KBM-7 (cell line): ENCODE results near the gene STARD8.

Experiments
- DNase-seq: peaks from one replicate; pipeline ENCODE4 v3.0.0-alpha.2; 2015
- in situ Hi-C: fragments of 300-500 bp; cut with MboI; formaldehyde crosslinking; loops from 2 replicates; pipeline ENCODE4 v1.14.3; 2020; ENCODE audit warnings: low sequenced_read_pairs, low pct_unique_long_range_greater_than_20kb, mixed read lengths

Gene STARD8

DNA sequence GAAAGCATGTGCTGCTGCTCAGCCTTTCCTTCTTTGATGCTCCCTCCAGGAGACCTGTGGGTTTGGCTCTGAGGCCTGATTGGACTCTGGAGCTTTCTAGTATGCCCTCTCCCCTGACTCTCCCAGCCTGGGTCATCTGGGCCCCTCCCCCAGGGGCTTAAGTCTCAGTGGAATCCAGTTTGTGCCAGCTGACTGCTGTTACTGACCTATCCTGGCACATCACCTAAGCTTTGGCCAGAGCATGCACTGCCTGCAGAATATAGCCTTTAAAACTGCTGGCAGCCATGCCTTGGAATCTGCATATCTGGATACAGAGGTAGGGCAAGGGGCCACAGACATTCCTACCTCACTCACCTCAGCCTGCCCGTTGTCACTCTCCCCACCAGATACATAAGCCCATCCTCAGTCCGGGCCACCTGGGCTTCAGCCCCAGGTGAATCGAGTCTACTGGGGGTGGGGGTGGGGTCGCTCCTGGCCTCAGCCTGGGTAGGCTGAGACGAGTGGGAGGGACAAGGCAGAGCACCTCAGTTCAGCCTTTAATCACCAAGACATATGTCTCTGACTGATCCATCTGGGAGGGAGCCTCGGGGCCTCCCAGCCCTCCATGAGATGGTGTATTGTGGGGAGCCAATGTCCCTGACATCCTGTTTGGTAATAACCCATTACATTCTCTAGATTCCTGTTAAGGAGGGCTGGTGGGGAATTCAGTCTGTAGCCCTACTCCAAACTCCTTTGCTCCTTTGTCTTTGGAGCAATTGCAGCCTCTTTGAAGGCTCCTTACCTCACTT, 61.2 kb downstream of the STARD8 start:
- DNase-seq: no peak

GRCh38 chrX:68710870-68711576, 63.6 kb downstream of the STARD8 start:
- in situ Hi-C loops: loop anchor here (25.0 kb wide), 2 partner anchors 199 to 524 kb away; no protein-coding TSS in a partner anchor
- DNase-seq: peak; percentile 57

More for the DNA sequence above, 61.2 kb downstream of the STARD8 start:
- in situ Hi-C loops: loop anchor here (25.0 kb wide), 2 partner anchors 196 to 521 kb away; no protein-coding TSS in a partner anchor

- in situ Hi-C loops: loop anchor here (25.0 kb wide), 2 partner anchors 200 to 525 kb away; no protein-coding TSS in a partner anchor
- no peak for DNase-seq
These were observed 64.4 kb downstream of the STARD8 start for GRCh38 chrX:68711845-68712244.

GRCh38 chrX:68714856-68715255, 67.4 kb downstream of the STARD8 start:
- no peak for DNase-seq
- in situ Hi-C loops: loop anchor here (25.0 kb wide), 2 partner anchors 203 to 528 kb away; no protein-coding TSS in a partner anchor

- DNase-seq: no peak
- in situ Hi-C loops: loop anchor here (25.0 kb wide), 2 partner anchors 205 to 530 kb away; no protein-coding TSS in a partner anchor
These were observed 69.7 kb downstream of the STARD8 start for GRCh38 chrX:68717196-68717595.

- in situ Hi-C loops: loop anchor here (25.0 kb wide), 2 partner anchors 206 to 531 kb away; no protein-coding TSS in a partner anchor
These were observed 70.4 kb downstream of the STARD8 start for GRCh38 chrX:68717663-68718442.

GRCh38 chrX:68718443-68718820, 71.0 kb downstream of the STARD8 start:
- DNase-seq: no peak
- in situ Hi-C loops: loop anchor here (25.0 kb wide), 2 partner anchors 206 to 531 kb away; no protein-coding TSS in a partner anchor

More at GRCh38 chrX:68717663-68718442, 70.4 kb downstream of the STARD8 start:
- DNase-seq: no peak

GRCh38 chrX:68719181-68719903, 71.9 kb downstream of the STARD8 start:
- DNase-seq: no peak
- in situ Hi-C loops: loop anchor here (25.0 kb wide), 2 partner anchors 207 to 532 kb away; no protein-coding TSS in a partner anchor

DNA sequence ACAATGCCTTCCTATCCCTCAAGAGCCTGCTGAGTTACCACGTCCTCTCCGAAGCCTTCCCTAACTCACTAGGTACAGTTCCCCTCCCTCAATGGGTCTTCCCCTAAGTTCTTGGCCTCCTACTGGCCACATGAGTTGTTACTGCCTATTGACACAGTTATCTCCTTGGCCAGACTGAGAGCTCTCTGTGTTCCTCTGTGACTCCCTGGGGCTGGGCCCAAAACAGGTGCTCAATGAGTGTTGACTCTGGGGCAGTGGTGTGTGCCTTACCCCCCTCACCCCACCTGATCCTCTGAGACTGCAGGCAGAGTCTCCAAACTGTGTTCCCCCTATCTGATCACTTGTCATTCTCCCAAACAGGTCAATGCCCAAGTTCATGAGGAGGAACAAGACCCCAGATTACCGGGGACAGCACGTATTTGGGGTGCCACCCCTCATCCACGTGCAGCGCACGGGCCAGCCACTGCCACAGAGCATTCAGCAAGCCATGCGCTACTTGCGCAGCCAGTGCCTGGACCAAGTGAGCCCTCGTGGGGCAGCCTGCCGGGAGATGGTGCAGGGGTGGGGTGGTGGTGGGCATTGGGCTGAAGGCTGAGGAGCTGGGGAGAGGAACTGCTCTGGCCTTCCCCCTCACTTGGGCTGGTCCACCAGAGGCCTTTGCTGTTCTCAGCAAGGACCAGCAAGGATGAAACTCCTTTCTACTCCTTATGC, 72.6 kb downstream of the STARD8 start:
- no peak for DNase-seq
- in situ Hi-C loops: loop anchor here (25.0 kb wide), 2 partner anchors 208 to 533 kb away; no protein-coding TSS in a partner anchor

GRCh38 chrX:68720851-68721250, 73.4 kb downstream of the STARD8 start:
- in situ Hi-C loops: loop anchor here (25.0 kb wide), 2 partner anchors 209 to 534 kb away; no protein-coding TSS in a partner anchor
- no peak for DNase-seq

GRCh38 chrX:68721546-68721945, 74.1 kb downstream of the STARD8 start:
- DNase-seq: no peak
- in situ Hi-C loops: loop anchor here (25.0 kb wide), 2 partner anchors 209 to 534 kb away; no protein-coding TSS in a partner anchor

DNA sequence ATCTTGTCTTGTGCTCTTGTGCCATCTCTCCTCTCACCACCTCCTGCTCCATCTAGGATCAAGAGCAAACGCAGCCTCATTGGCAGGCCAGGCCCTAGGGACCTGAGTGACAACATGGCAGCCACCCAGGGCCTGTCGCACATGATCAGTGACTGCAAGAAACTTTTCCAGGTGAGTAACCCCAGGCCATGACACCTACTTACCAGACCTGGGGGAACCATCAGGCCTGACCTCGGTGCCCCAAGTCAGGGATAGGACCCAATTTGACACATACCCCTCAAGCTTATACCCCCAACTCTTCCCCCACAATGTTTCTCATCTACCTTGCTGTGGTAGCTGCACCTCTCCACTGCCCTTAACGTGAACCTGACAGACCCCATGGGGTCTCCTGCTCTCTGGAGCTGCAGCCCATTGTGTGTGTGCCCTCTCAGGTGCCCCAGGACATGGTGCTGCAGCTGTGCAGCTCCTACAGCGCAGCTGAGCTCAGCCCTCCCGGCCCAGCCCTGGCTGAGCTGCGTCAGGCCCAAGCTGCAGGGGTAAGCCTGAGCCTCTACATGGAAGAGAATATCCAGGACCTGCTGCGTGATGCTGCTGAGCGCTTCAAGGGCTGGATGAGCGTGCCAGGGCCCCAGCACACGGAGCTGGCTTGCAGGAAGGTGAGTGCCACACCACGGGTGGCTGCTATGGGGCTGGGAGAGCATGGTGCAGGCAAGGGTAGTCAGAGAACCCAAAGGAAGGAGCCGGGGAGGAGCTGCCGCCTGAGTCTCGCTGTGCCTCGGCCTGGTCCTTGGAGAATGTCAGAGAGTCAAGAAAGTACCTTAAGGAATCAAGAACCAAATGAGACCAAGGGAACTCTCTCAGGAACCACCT, 74.8 kb downstream of the STARD8 start:
- in situ Hi-C loops: loop anchor here (25.0 kb wide), 2 partner anchors 210 to 535 kb away; no protein-coding TSS in a partner anchor
- DNase-seq: no peak

DNA sequence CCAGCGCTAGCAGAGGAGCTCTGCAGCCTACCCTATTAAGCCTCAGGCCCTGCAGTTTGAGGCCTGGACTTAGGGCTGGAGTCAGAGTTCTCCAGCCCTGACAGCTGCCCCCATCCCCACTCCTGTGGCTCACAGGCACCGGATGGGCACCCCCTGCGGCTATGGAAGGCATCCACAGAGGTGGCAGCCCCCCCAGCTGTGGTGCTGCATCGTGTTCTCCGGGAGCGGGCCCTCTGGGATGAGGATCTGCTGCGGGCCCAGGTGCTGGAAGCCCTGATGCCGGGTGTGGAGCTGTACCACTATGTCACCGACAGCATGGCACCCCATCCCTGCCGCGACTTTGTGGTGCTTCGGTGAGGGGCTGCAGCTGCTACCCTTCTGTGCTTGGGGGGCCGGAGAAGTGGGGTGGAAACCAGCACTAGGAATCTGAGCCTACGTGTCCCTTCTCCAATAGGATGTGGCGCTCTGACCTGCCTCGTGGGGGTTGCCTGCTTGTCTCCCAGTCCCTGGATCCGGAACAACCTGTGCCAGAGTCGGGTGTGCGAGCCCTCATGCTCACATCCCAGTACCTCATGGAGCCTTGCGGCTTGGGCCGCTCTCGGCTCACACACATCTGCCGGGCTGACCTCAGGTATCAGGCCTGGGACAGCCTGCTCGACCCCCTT, 76.2 kb downstream of the STARD8 start:
- in situ Hi-C loops: loop anchor here (25.0 kb wide), 2 partner anchors 211 to 536 kb away; no protein-coding TSS in a partner anchor
- no peak for DNase-seq

GRCh38 chrX:68724531-68725020, 77.1 kb downstream of the STARD8 start:
- no peak for DNase-seq
- in situ Hi-C loops: loop anchor here (25.0 kb wide), 2 partner anchors 212 to 537 kb away; no protein-coding TSS in a partner anchor

- DNase-seq: no peak
- in situ Hi-C loops: no loop called here
These were observed 78.4 kb downstream of the STARD8 start for GRCh38 chrX:68725756-68726365.
